Fibroblast of mammary gland (primary cell): ENCODE data around the gene BRPF3.

Experiments used
- DNase-seq: peaks from one replicate; pipeline ENCODE4 v3.0.0-alpha.2; 2010; ENCODE audit warnings: low read depth
- H3K4me3 ChIP-seq: 2 replicates; pipeline ENCODE4 v1.5.1; 2011; ENCODE audit warnings: low read depth, mild to moderate bottlenecking, low read length, moderate library complexity; ENCODE audit not compliant: control insufficient read depth
- TF ChIP-seq, protein P1 (sequence below): conservative IDR thresholded peaks from 2 replicates; pipeline ENCODE4 v1.5.1; 2011; ENCODE audit warnings: low read depth, low read length, inconsistent platforms; ENCODE audit not compliant: control insufficient read depth, insufficient read depth

The BRPF3 gene

DNA sequence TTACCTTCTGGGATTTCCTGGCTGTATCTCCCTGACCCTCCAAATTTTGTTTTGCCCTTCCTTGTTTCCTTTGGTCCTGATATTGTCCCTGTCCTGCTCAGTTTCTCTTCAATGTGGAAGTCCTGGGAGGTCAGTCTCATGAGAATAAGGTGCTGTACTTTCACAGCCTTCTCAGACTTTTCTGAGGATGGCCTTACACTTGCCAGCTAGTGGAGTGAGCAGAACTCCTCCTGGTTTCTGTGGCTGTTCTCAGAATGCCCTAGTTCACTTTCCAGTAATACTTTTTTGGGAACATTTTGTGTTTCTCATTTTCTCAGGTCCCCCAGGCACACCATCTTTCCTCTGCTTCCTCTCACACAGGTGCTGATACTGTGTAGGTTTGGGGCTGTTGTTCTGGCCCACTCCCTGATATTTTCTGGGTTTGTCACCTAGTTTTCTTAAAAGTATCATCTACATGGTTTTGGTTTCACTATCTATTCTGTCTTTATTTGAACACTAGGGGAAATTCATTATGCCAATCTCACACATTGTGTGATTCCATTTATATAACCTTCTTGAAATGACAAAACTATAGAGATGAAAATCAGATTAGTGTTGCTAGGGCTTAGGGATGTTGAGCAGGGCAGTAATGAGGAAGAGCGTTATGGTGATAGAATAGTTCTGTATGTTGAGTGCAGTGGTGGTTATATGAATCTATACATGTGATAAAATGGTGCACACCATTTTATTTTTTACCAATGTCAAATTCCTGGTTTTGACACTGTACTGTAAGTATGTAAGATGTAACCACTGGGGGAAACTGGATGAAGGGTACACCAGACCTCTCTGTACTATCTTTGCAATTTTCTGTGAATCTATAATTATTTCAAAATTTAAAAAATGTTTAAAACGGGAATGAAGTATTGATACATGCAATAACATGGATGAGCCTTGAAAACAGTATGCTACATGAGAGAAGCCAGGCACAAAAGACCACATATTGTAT is 27.2 kb upstream of the BRPF3 start:
- TF ChIP-seq, protein P1, sequence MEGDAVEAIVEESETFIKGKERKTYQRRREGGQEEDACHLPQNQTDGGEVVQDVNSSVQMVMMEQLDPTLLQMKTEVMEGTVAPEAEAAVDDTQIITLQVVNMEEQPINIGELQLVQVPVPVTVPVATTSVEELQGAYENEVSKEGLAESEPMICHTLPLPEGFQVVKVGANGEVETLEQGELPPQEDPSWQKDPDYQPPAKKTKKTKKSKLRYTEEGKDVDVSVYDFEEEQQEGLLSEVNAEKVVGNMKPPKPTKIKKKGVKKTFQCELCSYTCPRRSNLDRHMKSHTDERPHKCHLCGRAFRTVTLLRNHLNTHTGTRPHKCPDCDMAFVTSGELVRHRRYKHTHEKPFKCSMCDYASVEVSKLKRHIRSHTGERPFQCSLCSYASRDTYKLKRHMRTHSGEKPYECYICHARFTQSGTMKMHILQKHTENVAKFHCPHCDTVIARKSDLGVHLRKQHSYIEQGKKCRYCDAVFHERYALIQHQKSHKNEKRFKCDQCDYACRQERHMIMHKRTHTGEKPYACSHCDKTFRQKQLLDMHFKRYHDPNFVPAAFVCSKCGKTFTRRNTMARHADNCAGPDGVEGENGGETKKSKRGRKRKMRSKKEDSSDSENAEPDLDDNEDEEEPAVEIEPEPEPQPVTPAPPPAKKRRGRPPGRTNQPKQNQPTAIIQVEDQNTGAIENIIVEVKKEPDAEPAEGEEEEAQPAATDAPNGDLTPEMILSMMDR, result no peak
- no peak overlapping the region for H3K4me3 ChIP-seq
- DNase-seq, result no peak

- DNase-seq, result no peak
- no peak overlapping the region for H3K4me3 ChIP-seq
- TF ChIP-seq, protein P1, result no peak
Measured at GRCh38 chr6:36170704-36171103, 25.8 kb upstream of the BRPF3 start.

DNA sequence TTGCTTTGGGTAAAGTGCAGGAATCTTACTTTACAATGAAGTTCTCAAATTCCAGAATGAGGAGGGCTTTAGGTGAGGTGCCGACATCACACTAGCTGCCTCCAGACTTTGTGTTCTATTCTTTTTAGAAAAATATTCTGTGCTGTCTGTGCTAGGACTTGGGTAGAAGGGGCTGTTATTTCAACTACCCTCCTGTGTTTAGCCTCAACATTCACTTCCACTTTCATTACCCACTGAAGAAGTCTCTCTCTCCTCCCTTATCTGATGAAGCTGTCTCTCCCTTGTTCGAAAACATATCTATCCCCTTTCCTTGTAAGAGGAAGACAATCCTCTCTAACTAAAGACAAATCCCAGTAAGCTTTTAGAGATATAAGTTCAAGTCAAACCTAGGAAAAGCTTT is 25.0 kb upstream of the BRPF3 start:
- TF ChIP-seq, protein P1, result no peak
- H3K4me3 ChIP-seq, result no peak overlapping the region
- DNase-seq, result no peak

- no peak for DNase-seq
- H3K4me3 ChIP-seq, result no peak overlapping the region
- TF ChIP-seq, protein P1, result no peak
Measured at GRCh38 chr6:36177166-36177565, 19.4 kb upstream of the BRPF3 start.

GRCh38 chr6:36178544-36178943 is 18.0 kb upstream of the BRPF3 start:
- H3K4me3 ChIP-seq, result no peak overlapping the region
- no peak for DNase-seq
- TF ChIP-seq, protein P1, result no peak

DNA sequence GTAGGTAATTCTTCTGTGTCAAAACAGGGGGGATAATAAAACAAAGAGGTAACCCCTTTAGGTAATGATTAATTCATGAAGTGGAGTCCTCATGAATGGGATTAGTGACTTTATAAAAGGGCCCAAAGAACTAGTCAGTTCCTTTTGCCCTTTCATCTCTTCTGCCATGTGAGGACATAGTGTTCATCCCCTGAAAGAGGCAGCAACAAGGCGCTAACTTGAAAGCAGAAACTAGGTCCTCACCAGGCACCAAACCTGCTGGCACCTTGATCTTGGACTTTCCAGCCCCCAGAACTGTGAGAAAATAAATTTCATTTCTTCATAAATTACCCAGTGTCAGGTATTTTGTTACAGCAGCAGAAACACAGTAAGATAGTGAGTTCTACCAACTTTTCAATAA is 16.4 kb upstream of the BRPF3 start:
- no peak overlapping the region for H3K4me3 ChIP-seq
- DNase-seq, result no peak
- TF ChIP-seq, protein P1, result no peak

GRCh38 chr6:36184311-36184710 is 12.2 kb upstream of the BRPF3 start:
- DNase-seq, result no peak
- TF ChIP-seq, protein P1, result no peak
- no peak overlapping the region for H3K4me3 ChIP-seq
